NK-92 (cell line): Measurements from ENCODE around the gene OR5H15.
"Not testable (repeated sequence)": the region's sequence is repeated elsewhere in the genome, so short reads cannot be mapped to it uniquely, and the experiment has no call there.

Experiments
- DNase-seq: peaks from one replicate; lab custom pipeline; 2025; ENCODE audit not compliant: unreplicated experiment; lab: John Stamatoyannopoulos, UW

OR5H15 gene

GRCh38 chr3:98166396-98166795, at the start of gene OR5H15:
OR5H15 (plus strand) TSS chr3:98166696; CDS start chr3:98168700, 2,004 bp downstream.
- DNase-seq: no peak

- DNase-seq: no peak
These were observed 36.1 kb upstream of the OR5H15 start, which contains the start of gene OR5H1 for GRCh38 chr3:98130421-98130820. OR5H1 (plus strand) TSS chr3:98130721; CDS start chr3:98132698, 1,977 bp downstream.

GRCh38 chr3:98136631-98137030, 29.9 kb upstream of the OR5H15 start:
- DNase-seq: no peak

GRCh38 chr3:98137826-98138557, 28.5 kb upstream of the OR5H15 start:
- not testable (repeated sequence) for DNase-seq

- DNase-seq: no peak
These were observed 26.0 kb upstream of the OR5H15 start for GRCh38 chr3:98140531-98140930.

GRCh38 chr3:98147179-98147578, 19.3 kb upstream of the OR5H15 start, which contains the start of gene OR5H14:
OR5H14 (plus strand) TSS chr3:98147479; CDS start chr3:98149386, 1,907 bp downstream.
- DNase-seq: no peak

GRCh38 chr3:98148751-98149150, 17.7 kb upstream of the OR5H15 start:
- no peak for DNase-seq

GRCh38 chr3:98149456-98149855, 17.0 kb upstream of the OR5H15 start:
- DNase-seq: not testable (repeated sequence)

- DNase-seq: no peak
These were observed 15.3 kb upstream of the OR5H15 start for GRCh38 chr3:98151241-98151640.

GRCh38 chr3:98171071-98171470, 4.6 kb downstream of the OR5H15 start:
- no peak for DNase-seq

GRCh38 chr3:98172621-98173020, 6.1 kb downstream of the OR5H15 start:
- no peak for DNase-seq

GRCh38 chr3:98180319-98180890, 13.9 kb downstream of the OR5H15 start:
- no peak for DNase-seq

GRCh38 chr3:98182196-98182595, 15.7 kb downstream of the OR5H15 start:
- DNase-seq: no peak

- no peak for DNase-seq
These were observed 18.7 kb downstream of the OR5H15 start for GRCh38 chr3:98185180-98185579.

GRCh38 chr3:98188545-98188944, 22.0 kb downstream of the OR5H15 start:
- DNase-seq: no peak

- not testable (repeated sequence) for DNase-seq
These were observed 24.4 kb downstream of the OR5H15 start for GRCh38 chr3:98190911-98191310.

GRCh38 chr3:98196293-98196692, 29.8 kb downstream of the OR5H15 start:
- not testable (repeated sequence) for DNase-seq

GRCh38 chr3:98199020-98199419, 32.5 kb downstream of the OR5H15 start:
- DNase-seq: no peak

- no peak for DNase-seq
These were observed 42.7 kb downstream of the OR5H15 start for GRCh38 chr3:98209244-98209643.

GRCh38 chr3:98213276-98213675, 46.8 kb downstream of the OR5H15 start:
- no peak for DNase-seq

GRCh38 chr3:98215051-98215450, 48.6 kb downstream of the OR5H15 start:
- DNase-seq: no peak
